Right lobe of liver (tissue), 4 donors: Measurements from ENCODE around the gene DRD2.

Experiments used
- CTCF ChIP-seq, 4 donors: fragments of 200-600 bp in 3 of 4; fragments of 450-650 bp in 1 of 4; IDR thresholded peaks; one replicate each; pipeline versions ENCODE4 v1.5.1 to v1.8.0; 2016 to 2022; ENCODE audit warnings: antibody characterized with exemption in 4 of 4, mild to moderate bottlenecking in 2 of 4
- POLR2A ChIP-seq: fragments of 450-650 bp; IDR thresholded peaks from one replicate; pipeline ENCODE4 v1.6.1; 2017; ENCODE audit warnings: antibody characterized with exemption, mild to moderate bottlenecking
- donor health status: DM: no; HTN: no; CAD: no.
- donor health status: DM: no; HTN: no; CAD: no.
- donor health status: DM: no; HTN: yes; CAD: no.

- TF ChIP-seq CTCF (IDR thresholded peaks at IDR 0.05) = no peak
- TF ChIP-seq POLR2A = no peak
These were observed 29.8 kb upstream of the DRD2 start for GRCh38 chr11:113505046-113505445.
